K562 (cell line): Measurements from ENCODE around the gene LMO4. TPM values are rescaled to one million over a fixed set of nuclear protein-coding genes. Genes with fewer than 3 reads are reported as not detected.
A peak's percentile ranks its signal among the peaks of the same experiment; 100 is the strongest.

Experiments used
- ATAC-seq: fragments of 200-7000 bp; cut with Tn5 transposase; 3 replicates; pipeline ENCODE4 v1.9.1; 2020; ENCODE audit warnings: moderate library complexity
- BruUV-seq: library from RNA; stranded (reverse); fragments of 400-500 nt; replicated peaks from 2 replicates; lab custom pipeline; 2021; lab: Mats Ljungman, UMichigan
- CTCF ChIA-PET: fragments of 300-600 bp; formaldehyde crosslinking; extraction: SDS; loops from one replicate; lab custom pipeline; 2021; ENCODE audit warnings: low intra/inter-chr PET ratio; lab: Yijun Ruan, JAX
- POLR2A ChIA-PET: fragments of 300-600, 350-650 bp; sonication (Branson Sonifier 250); formaldehyde crosslinking; extraction: SDS; loops from one replicate; lab custom pipeline; 2021; ENCODE audit warnings: antibody characterized with exemption, inconsistent platforms; lab: Yijun Ruan, JAX
- DNase-seq, 4 experiments: peaks; one replicate each; pipeline versions ENCODE4 v3.0.0 to v3.0.0-alpha.2; 2011 to 2018; ENCODE audit warnings: low spot score in 3 of 4, mixed read lengths in 3 of 4; ENCODE audit errors: extremely low read depth in 1 of 4
- FAIRE-seq: peaks from 2 replicates; lab custom pipeline; 2011; peaks lifted over from hg19 to GRCh38; lab: Jason Lieb, UNC
- H2AFZ ChIP-seq: 2 replicates; pipeline ENCODE4 v1.6.0; 2011; ENCODE audit warnings: low read depth, low read length, control low read depth, inconsistent platforms
- H3K27ac ChIP-seq: fragments of 200-600 bp; 3 replicates; pipeline ENCODE4 v1.8.0; 2011; ENCODE audit warnings: low read depth, mild to moderate bottlenecking, control low read depth, inconsistent platforms, low read length, moderate library complexity, mixed read lengths; ENCODE audit errors: extremely low read depth
- H3K27me3 ChIP-seq, 2 experiments: fragments of 300-600 bp in 1 of 2; 2 replicates in 1 of 2; 3 replicates in 1 of 2; pipeline versions ENCODE4 v1.6.0 to v1.8.0; 2011; ENCODE audit warnings: inconsistent platforms in 2 of 2, low read length in 2 of 2, mild to moderate bottlenecking in 1 of 2, mixed read lengths in 1 of 2, moderate library complexity in 1 of 2; ENCODE audit not compliant: control insufficient read depth in 2 of 2, insufficient read depth in 2 of 2
- H3K36me3 ChIP-seq: fragments of 300-600 bp; 3 replicates; pipeline ENCODE4 v1.8.0; 2011; ENCODE audit warnings: mild to moderate bottlenecking, low read length, inconsistent platforms; ENCODE audit not compliant: control insufficient read depth, insufficient read depth
- H3K4me1 ChIP-seq, 2 experiments: fragments of 200-600 bp in 1 of 2; replicated peaks in 1 of 2; 2 replicates in 1 of 2; 3 replicates in 1 of 2; pipeline versions ENCODE4 v1.5.1 to v1.8.0; 2011; ENCODE audit warnings: inconsistent platforms in 2 of 2, low read length in 2 of 2, mild to moderate bottlenecking in 1 of 2, mixed read lengths in 1 of 2, moderate library complexity in 1 of 2; ENCODE audit not compliant: control insufficient read depth in 2 of 2, insufficient read depth in 2 of 2
- H3K4me2 ChIP-seq: 2 replicates; pipeline ENCODE4 v1.6.1; 2011; ENCODE audit warnings: low read length, control low read depth, inconsistent platforms, mixed read lengths; ENCODE audit not compliant: insufficient read depth
- H3K4me3 ChIP-seq: fragments of 200-600 bp; sonication (generic), shearing (Covaris generic); 2 replicates; pipeline ENCODE4 v1.5.1; 2016; ENCODE audit warnings: control low read depth, inconsistent platforms
- H3K79me2 ChIP-seq: fragments of 200-600 bp; 3 replicates; pipeline ENCODE4 v1.8.0; 2011; ENCODE audit warnings: low read length, inconsistent platforms; ENCODE audit not compliant: control insufficient read depth, insufficient read depth
- H3K9ac ChIP-seq, 2 experiments: 2 replicates each; pipeline versions ENCODE4 v1.6.0 to v1.6.1; 2011; ENCODE audit warnings: low read depth in 2 of 2, low read length in 2 of 2, control low read depth in 1 of 2, inconsistent platforms in 1 of 2, mild to moderate bottlenecking in 1 of 2, mixed read lengths in 1 of 2; ENCODE audit not compliant: insufficient read depth in 1 of 2
- H3K9me1 ChIP-seq: one replicate; pipeline ENCODE4 v1.6.0; 2011; ENCODE audit warnings: inconsistent platforms, mild to moderate bottlenecking, low read length, moderate library complexity; ENCODE audit not compliant: control insufficient read depth, insufficient read depth
- H3K9me3 ChIP-seq: replicated peaks from 2 replicates; pipeline ENCODE4 v1.5.1; 2011; ENCODE audit warnings: low read depth, low read length, inconsistent platforms; ENCODE audit not compliant: control insufficient read depth, insufficient read depth
- H4K20me1 ChIP-seq: replicated peaks from 2 replicates; pipeline ENCODE4 v1.6.1; 2011; ENCODE audit warnings: low read length, inconsistent platforms, mixed read lengths; ENCODE audit not compliant: control insufficient read depth, insufficient read depth
- AFF4 ChIP-seq: sonication (generic); formaldehyde crosslinking; IDR thresholded peaks from 2 replicates; pipeline ENCODE4 v1.8.0; 2023; ENCODE audit warnings: mild to moderate bottlenecking, missing genetic modification reagents
- EGR1 ChIP-seq: fragments of 450-650 bp; conservative IDR thresholded peaks from 2 replicates; pipeline ENCODE4 v1.6.1; 2017; ENCODE audit warnings: mild to moderate bottlenecking
- HCFC1 ChIP-seq: IDR thresholded peaks from 2 replicates; pipeline ENCODE4 v1.6.1; 2012; ENCODE audit warnings: low read depth, low read length, improper control_type of control experiment
- SRF ChIP-seq, 2 experiments: fragments of 250-450, 450-650 bp in 1 of 2; sonication (Bioruptor Pico) in 1 of 2; sonication (generic) in 1 of 2; formaldehyde crosslinking; IDR thresholded peaks; 2 replicates each; pipeline versions ENCODE4 v1.5.0 to v1.5.1; 2020 to 2022; ENCODE audit warnings: mild to moderate bottlenecking in 1 of 2, missing genetic modification reagents in 1 of 2
- THRA ChIP-seq: fragments of 450-650 bp; IDR thresholded peaks from 2 replicates; pipeline ENCODE4 v1.6.1; 2017; ENCODE audit warnings: mild to moderate bottlenecking, moderate library complexity
- ZNF121 ChIP-seq: sonication (generic); formaldehyde crosslinking; conservative IDR thresholded peaks from 2 replicates; pipeline ENCODE4 v1.8.0; 2022; ENCODE audit warnings: missing genetic modification reagents
- WGBS: fragments of 100-300 bp; shearing (Covaris generic); methylation state at CpG from one replicate; pipeline ENCODE4 v1.1.6; 2016; ENCODE audit warnings: low coverage, mixed read lengths; ENCODE audit not compliant: insufficient coverage; ENCODE audit errors: missing lambda C conversion rate; 5-methylcytosine and 5-hydroxymethylcytosine counted together
- in situ Hi-C: fragments of 300-500 bp; cut with MboI; formaldehyde crosslinking; loops from 4 replicates; pipeline ENCODE4 v1.15.0; 2018; ENCODE audit warnings: inconsistent platforms, mixed read lengths
- intact Hi-C: fragments of 100-400 bp; cut with micrococcal nuclease; formaldehyde crosslinking; loops from 2 replicates; pipeline ENCODE4 v1.14.2; 2022
- polyA plus RNA-seq, 8 experiments: library from polyadenylated mRNA; depleted of rRNA in 4 of 8; stranded (reverse) in 5 of 8; unstranded in 3 of 8; fragments of >200 nt; fragmentation: Nextera tagmentation in 2 of 8; fragmentation: Illumina TruSeq in 1 of 8; extraction: Ambion mirVana in 2 of 8; extraction: Trizol in 1 of 8; gene quantifications; 2 replicates each; pipeline versions ENCODE4 v1.2.1 to v1.2.3, GENCODE V29; 2011 to 2014; ENCODE audit warnings: inconsistent platforms in 1 of 8, missing spikeins in 1 of 8
- total RNA-seq, 7 experiments: library from RNA; depleted of rRNA in 6 of 7; stranded (reverse); fragments of >200 nt in 6 of 7; fragmentation: Illumina TruSeq in 2 of 7; extraction: Trizol in 2 of 7; gene quantifications; 2 replicates each; pipeline versions ENCODE4 v1.2.1 to v1.2.3, GENCODE V29; 2011 to 2021; ENCODE audit warnings: low replicate concordance in 1 of 7
- TF ChIP-seq, protein P1 (sequence below): sonication (generic); formaldehyde crosslinking; IDR thresholded peaks from 2 replicates; pipeline ENCODE4 v1.9.0; 2022; ENCODE audit warnings: mild to moderate bottlenecking, missing genetic modification reagents
- TF ChIP-seq, protein P2 (sequence below): sonication (generic); formaldehyde crosslinking; IDR thresholded peaks from 2 replicates; pipeline ENCODE4 v1.5.0; 2020; ENCODE audit warnings: missing genetic modification reagents
- TF ChIP-seq, protein P3 (sequence below): fragments of 450-650 bp; conservative IDR thresholded peaks from 2 replicates; pipeline ENCODE4 v1.6.1; 2016; ENCODE audit warnings: missing genetic modification characterization, low read depth, mild to moderate bottlenecking, missing compliant biosample characterization, moderate library complexity

The LMO4 gene
- total and polyA plus RNA-seq, 9 of the 15 experiments (the other 6 are each of a cell fraction or from before 2014, with no cell fraction given), result 3.1 to 35.3 (median 22.4) TPM

- Histone ChIP-seq H3K9me3 (no peaks in the 10 kb centered on the region), H3K9ac (peak overlapping the region; percentile 81 to 93), H2AFZ (peak overlapping the region; percentile 81), H3K9me1 (no peaks in the 10 kb centered on the region), H3K4me2 (peak overlapping the region; percentile 77), H3K36me3 (peaks cover 37% of the 10 kb centered on the region), H3K79me2 (peaks cover 44% of the 10 kb centered on the region), H3K27me3 (no peaks in the 10 kb centered on the region), H3K4me1 (peaks cover 15% of the 10 kb centered on the region in 2 experiments; a peak in 4 of 5 replicates), H3K4me3 (peak overlapping the region; percentile 52), H3K27ac (peak overlapping the region; percentile 84), H4K20me1 (no peaks in the 10 kb centered on the region; the same call in 1 of the 2 replicates)
- no TSS peak for BruUV-seq
- 3% methylated on average over 29 of the region's 60 CpGs for WGBS
- in situ Hi-C loops (no loop called here), intact Hi-C loops (loop anchor here (10.0 kb wide), 1 partner anchor 1349 kb away; the partner anchor contains the start of gene PKN2)
- FAIRE-seq (no peak), DNase-seq (peak; percentile 76 to 85 (median 78)), ATAC-seq (peak; percentile 82)
- CTCF ChIA-PET, result no interaction called here
- POLR2A ChIA-PET, result interaction anchor here (0.9 to 1.7 kb wide), 3 partner anchors 11 to 16 kb away, joined by 3 to 10 read pairs (median 4); no protein-coding TSS in a partner anchor
- TF ChIP-seq SRF (CRISPR knock-in tag; IDR thresholded peaks at IDR 0.05) (no peak), THRA (no peak), EGR1 (no peak), ZNF121 (no peak), HCFC1 (no peak), AFF4 (no peak)
- TF ChIP-seq, protein P1, sequence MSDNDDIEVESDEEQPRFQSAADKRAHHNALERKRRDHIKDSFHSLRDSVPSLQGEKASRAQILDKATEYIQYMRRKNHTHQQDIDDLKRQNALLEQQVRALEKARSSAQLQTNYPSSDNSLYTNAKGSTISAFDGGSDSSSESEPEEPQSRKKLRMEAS, result peak; percentile 20; the same call in 1 of the 2 replicates
- TF ChIP-seq, protein P2, sequence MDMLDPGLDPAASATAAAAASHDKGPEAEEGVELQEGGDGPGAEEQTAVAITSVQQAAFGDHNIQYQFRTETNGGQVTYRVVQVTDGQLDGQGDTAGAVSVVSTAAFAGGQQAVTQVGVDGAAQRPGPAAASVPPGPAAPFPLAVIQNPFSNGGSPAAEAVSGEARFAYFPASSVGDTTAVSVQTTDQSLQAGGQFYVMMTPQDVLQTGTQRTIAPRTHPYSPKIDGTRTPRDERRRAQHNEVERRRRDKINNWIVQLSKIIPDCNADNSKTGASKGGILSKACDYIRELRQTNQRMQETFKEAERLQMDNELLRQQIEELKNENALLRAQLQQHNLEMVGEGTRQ (CRISPR knock-in tag), result no peak
- TF ChIP-seq, protein P3, sequence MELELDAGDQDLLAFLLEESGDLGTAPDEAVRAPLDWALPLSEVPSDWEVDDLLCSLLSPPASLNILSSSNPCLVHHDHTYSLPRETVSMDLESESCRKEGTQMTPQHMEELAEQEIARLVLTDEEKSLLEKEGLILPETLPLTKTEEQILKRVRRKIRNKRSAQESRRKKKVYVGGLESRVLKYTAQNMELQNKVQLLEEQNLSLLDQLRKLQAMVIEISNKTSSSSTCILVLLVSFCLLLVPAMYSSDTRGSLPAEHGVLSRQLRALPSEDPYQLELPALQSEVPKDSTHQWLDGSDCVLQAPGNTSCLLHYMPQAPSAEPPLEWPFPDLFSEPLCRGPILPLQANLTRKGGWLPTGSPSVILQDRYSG (tag), result no peak
These were observed 6.7 kb downstream of the LMO4 start for GRCh38 chr1:87335175-87335884.
